Neural cell (in vitro differentiated cells): ENCODE data around the gene LY6G5B.

ENCODE experiments used
- CTCF ChIP-seq: fragments of 450-650 bp; IDR thresholded peaks from 2 replicates; pipeline ENCODE4 v1.5.1; 2014; ENCODE audit warnings: antibody characterized with exemption, mild to moderate bottlenecking, moderate library complexity; ENCODE audit not compliant: poor library complexity, severe bottlenecking
- MXI1 ChIP-seq: fragments of 450-650 bp; conservative IDR thresholded peaks from 2 replicates; pipeline ENCODE4 v1.6.1; 2014; ENCODE audit warnings: antibody characterized with exemption, mild to moderate bottlenecking; ENCODE audit not compliant: poor library complexity, severe bottlenecking
- POLR2AphosphoS5 ChIP-seq: IDR thresholded peaks from 2 replicates; pipeline ENCODE4 v1.6.1; 2012
- SMC3 ChIP-seq: fragments of 450-650 bp; conservative IDR thresholded peaks from 2 replicates; pipeline ENCODE4 v1.6.1; 2014; ENCODE audit warnings: antibody characterized with exemption, mild to moderate bottlenecking, moderate library complexity; ENCODE audit not compliant: poor library complexity

GRCh38 chr6:31676322-31676903, 6.6 kb downstream of the LY6G5B start:
- TF ChIP-seq CTCF (no peak), POLR2AphosphoS5 (no peak), MXI1 (no peak), SMC3 (no peak)
